ENCODE measurements around the gene LY6G5B.

- TF ChIP-seq CTCF (IDR thresholded peaks at IDR 0.05): no peak
- TF ChIP-seq POLR2A (IDR thresholded peaks at IDR 0.05): no peak
These were observed 7.1 kb downstream of the LY6G5B start for GRCh38 chr6:31676904-31677303.

All from right lobe of liver (tissue), 4 donors.